Measurements from ENCODE around the gene TEX48. TPM values are rescaled to one million over a fixed set of nuclear protein-coding genes. Genes with fewer than 3 reads are reported as not detected.
A peak's percentile ranks its signal among the peaks of the same experiment; 100 is the strongest.

The TEX48 gene
- total RNA-seq, 1 donor from 2014 or later, result not detected

DNA sequence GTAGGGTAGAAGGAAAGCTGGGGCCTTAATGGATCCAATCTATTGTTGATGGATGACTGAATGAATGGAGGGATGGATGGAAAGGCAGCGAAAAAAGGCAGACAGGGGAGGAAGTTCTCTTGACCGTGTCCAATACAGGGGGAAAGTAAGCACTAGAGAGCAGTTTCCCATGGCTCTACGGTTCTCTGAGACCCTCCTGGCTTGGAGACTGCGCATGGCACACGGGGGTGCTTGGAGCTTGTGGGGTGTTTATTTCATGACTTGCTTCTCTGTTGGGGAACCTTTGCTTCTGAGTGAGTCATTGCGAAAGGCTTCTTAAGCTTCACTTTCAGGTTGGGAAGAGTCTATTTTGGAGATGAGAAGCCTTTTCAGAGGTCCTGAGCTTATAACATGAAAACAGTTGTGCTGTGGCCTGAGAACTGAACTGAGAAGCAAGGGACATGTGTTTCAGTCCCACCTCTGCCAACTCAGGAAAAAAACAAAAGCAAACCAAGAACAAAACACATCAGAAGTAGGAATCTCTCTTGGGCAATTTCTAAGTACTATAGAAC is 12.8 kb upstream of the TEX48 start:
- no peak overlapping the region for H3K4me3 ChIP-seq (ENCODE audit: low read depth, low read length)
- no peak for DNase-seq (ENCODE audit: low read depth)
- TF ChIP-seq, protein P1, sequence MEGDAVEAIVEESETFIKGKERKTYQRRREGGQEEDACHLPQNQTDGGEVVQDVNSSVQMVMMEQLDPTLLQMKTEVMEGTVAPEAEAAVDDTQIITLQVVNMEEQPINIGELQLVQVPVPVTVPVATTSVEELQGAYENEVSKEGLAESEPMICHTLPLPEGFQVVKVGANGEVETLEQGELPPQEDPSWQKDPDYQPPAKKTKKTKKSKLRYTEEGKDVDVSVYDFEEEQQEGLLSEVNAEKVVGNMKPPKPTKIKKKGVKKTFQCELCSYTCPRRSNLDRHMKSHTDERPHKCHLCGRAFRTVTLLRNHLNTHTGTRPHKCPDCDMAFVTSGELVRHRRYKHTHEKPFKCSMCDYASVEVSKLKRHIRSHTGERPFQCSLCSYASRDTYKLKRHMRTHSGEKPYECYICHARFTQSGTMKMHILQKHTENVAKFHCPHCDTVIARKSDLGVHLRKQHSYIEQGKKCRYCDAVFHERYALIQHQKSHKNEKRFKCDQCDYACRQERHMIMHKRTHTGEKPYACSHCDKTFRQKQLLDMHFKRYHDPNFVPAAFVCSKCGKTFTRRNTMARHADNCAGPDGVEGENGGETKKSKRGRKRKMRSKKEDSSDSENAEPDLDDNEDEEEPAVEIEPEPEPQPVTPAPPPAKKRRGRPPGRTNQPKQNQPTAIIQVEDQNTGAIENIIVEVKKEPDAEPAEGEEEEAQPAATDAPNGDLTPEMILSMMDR (conservative IDR thresholded peaks at IDR 0.05; ENCODE audit: low read depth, low read length), result no peak

DNA sequence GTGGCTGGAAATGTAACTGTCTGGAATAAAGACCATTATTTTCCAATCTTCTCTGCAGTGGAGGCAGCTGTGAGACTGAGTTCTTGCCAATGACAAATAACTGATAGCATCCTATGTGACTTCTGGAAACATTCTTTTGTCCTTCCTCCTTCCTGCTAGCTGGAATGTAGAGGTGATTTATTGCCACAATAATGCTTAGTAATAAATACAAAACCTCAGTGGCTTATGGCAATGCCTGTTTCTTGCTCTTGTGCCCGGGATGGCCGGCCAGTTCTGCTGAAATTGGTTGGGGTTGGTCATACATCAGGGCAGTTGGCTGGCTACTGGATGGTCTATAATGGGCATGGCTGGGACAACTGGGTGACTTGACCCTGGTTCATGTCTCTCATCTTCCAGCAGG is 12.2 kb upstream of the TEX48 start:
- no peak for DNase-seq (ENCODE audit: low read depth)
- no peak overlapping the region for H3K4me3 ChIP-seq (ENCODE audit: low read depth, low read length)
- TF ChIP-seq, protein P1 (conservative IDR thresholded peaks at IDR 0.05; ENCODE audit: low read depth, low read length), result no peak

DNA sequence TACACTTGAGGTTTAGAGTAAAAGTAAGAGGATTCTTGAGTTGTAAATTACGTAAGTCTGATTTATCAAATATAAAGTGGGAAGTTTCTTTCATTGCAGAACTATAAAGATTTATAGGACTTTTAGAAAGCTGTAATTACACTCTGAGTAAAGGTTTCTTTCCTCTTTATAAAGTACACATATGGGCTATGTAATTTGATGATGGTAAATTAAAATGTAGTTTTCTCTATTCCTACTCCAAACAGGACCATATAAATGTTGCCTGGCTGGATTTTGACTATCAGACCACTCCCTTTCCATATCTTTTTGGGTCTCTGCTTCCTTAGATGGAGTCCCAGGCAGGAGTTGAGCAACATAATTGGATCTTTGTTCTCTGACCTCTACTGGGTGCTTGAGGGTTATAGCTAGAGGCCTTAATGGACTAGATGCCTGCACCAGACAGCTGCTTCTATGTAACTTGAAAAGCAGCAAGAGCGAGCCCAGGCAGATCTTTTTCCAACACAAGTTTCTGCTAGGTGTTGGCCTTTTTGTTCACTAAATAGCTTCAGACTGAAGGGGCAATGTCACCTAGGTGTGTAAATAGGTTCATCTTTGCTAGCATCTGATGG is 11.4 kb upstream of the TEX48 start:
- H3K4me3 ChIP-seq (ENCODE audit: low read depth, low read length), result no peak overlapping the region
- DNase-seq (ENCODE audit: low read depth), result no peak
- TF ChIP-seq, protein P1 (conservative IDR thresholded peaks at IDR 0.05; ENCODE audit: low read depth, low read length), result no peak

DNA sequence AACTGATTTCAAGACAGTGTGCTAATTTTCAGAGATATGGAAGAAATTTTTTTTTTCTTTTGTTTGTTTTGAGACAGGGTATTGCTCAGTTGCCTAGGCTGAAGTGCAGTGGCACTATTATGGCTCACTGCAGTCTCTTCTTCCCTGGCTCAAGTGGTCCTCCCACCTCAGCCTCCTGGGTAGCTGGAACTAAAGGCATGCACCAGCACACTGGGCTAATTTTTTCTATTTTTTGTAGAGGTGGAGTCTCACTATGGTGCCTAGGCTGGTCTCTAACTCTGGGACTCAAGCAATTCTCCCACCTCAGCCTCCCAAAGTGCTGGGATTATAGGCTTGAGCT is 9.9 kb upstream of the TEX48 start:
- TF ChIP-seq, protein P1 (conservative IDR thresholded peaks at IDR 0.05; ENCODE audit: low read depth, low read length), result no peak
- no peak overlapping the region for H3K4me3 ChIP-seq (ENCODE audit: low read depth, low read length)
- no peak for DNase-seq (ENCODE audit: low read depth)

DNA sequence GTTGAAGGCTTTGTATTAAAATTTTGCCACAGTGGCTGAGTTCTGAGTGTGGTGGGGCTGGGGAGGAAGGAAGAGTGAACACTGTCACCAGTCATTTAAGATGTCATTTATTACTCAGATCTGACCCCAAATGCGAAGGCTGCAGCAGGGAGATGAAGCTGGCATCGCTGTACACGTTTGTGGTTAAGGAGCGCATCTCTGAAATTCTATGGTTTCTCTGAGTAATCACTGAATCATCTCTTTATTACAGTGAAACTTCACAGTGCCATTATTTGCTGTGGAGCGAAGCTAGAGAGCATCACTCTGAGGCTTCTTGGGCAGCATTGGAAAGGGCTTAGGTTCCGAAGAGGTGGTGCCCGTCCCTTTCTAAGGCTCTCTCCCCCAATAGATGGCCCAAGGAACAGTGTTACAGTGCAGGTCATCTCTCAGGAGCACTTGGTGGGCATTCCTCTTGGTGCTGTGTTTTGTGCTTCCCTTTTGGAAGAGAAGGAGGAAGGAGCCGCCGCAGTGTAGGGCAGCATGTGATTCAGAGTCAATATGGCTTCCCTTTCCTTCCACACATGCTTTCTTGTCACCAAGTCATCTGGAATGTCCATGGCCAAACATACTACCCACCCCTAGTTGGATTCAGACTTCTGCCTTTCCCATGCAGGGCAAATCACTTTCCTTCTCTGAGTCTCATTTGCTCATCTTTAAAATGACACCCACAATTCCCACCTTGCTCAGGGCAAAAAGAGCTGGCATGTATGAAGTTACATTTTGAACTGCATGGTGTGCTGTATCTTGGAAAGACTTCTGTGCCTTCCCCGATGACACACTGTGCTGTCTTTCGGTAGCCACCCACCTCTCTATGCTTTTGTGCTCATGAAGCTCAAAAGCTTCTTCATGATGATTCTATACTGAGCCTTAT is 9.3 kb upstream of the TEX48 start:
- no peak overlapping the region for H3K4me3 ChIP-seq (ENCODE audit: low read depth, low read length)
- DNase-seq (ENCODE audit: low read depth), result peak; percentile 50
- TF ChIP-seq, protein P1 (conservative IDR thresholded peaks at IDR 0.05; ENCODE audit: low read depth, low read length), result no peak

DNA sequence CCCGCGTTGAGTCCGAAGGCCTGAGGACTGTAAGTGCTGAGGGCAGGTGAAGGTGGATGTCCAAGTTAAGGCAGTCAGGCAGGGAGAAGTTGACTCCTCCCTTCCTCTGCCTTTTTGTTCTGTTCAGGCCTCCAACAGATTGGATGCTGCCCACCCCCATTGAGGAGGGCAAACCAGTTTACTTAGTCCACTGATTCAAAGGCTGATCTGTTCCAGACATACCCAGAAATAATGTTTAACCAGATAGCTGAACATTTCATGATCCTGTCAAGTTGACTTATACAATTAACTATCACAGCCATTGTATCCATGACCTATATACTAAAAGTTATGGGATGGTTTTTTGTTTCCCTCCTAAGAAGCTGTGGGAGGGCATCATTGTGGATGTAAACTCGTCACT is 8.3 kb upstream of the TEX48 start:
- peak; percentile 6 for DNase-seq (ENCODE audit: low read depth)
- no peak overlapping the region for H3K4me3 ChIP-seq (ENCODE audit: low read depth, low read length)
- TF ChIP-seq, protein P1 (conservative IDR thresholded peaks at IDR 0.05; ENCODE audit: low read depth, low read length), result no peak

Data from epithelial cell of proximal tubule (primary cell).